HG03139 (cell line): ENCODE measurements around the gene MB21D2.
"Not testable (repeated sequence)": the region's sequence is repeated elsewhere in the genome, so short reads cannot be mapped to it uniquely, and the experiment has no call there.

Source experiments
- ATAC-seq: cut with Tn5 transposase; IDR thresholded peaks from one replicate; pipeline ENCODE4 v1.9.1; 2021; ENCODE audit not compliant: unreplicated experiment

The MB21D2 gene

GRCh38 chr3:192812743-192813383 is 104.8 kb downstream of the MB21D2 start:
- no peak for ATAC-seq

DNA sequence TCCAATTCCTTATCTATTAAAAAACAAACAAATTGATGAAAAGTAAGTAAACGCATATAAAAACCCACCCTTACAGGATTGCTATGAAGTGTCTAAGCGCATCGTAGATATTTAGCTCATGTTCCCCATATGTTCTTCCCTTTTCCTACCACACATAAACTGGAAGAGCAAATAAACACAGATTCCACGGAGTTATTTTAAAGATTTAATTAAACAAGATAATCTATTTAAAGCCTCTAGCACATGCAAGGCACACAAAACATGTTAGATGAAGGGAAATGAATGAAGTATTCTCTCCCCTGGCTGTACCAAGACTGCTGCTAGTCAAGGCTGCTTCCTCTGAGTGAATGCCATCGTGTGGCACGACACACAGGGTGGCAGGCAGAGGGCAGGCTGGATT is 111.9 kb downstream of the MB21D2 start:
- no peak for ATAC-seq

DNA sequence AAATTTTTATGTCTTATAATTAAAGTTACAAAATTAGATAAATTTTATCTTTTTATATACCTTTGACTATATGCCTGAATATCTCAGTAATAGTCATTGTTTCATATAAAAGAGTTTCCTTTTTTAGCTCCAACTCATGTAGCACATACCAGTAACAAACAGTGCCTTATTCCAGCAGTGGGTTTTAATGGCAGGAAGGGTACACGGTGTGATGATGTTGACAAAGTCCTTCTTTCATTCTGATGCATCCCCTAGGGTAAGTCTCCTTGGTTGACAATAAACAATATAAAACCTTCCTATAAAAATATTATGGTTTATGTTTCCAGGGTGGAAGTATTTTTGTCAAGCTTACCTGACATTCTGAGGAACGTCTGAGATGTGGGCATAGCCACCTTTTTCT is 113.2 kb downstream of the MB21D2 start:
- ATAC-seq = no peak

DNA sequence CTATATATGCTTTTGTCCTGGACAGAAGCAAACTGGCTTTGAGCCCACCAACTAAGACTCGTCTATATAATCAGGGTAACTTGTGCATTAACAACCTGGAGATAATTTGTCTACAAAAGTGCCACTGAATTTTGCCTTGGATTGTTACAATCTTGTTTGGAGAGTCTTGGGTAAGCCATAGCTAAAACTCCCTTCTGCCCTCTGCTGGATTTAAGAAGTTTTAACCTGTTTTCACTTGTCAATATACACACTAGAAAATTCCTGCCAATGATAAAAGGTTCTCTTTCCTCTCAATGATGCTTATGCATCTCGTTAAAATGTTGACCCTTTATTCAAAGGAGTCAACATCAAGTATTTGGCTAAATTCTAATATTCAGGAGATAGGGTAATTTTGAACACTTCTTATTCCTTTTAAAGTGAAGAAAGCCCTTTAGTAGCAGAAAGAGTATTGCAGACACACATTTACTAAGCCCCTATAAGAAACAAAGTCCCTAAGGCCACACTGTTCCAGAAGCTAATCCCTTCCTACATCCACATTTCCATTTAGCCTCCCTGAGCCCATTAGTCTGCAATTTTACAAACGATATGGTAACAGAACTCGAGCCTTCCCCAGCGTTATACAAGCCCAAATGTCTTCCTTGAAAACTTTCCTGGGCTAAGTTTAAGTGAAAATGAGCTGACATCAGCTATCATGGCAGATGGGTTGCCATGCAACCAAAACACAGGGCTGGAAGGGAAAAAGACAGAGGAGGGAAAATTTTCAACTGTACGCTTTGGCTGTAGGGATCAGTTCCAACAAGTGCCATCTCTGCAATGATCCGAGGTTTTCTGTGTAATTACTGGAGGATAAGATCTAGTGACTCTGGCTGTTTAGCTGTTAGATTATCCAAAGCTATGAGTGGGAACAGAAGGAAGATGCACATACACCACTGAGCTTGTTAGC is 114.4 kb downstream of the MB21D2 start:
- no peak for ATAC-seq

GRCh38 chr3:192801985-192802384 is 115.7 kb downstream of the MB21D2 start:
- no peak for ATAC-seq

GRCh38 chr3:192799721-192800120 is 117.9 kb downstream of the MB21D2 start:
- no peak for ATAC-seq

DNA sequence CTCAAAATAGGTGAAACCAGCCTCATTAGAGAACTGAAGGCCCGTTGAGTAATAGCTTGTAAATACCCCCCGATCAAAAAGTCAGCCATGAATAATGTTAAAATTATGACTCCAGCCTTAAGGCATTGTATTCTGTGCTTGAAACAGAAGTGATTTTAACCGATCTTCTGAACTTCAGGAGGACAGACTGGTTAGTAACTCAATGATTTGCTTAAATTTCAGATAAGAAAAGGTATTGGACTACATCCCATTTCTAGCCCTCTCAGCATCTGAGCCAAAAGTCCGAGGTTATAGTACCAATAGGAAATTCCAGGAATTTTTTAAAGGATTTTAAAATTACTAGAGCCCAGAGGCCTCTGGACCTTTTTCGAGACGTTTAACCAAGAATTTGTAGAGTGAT is 122.6 kb downstream of the MB21D2 start:
- no peak for ATAC-seq

DNA sequence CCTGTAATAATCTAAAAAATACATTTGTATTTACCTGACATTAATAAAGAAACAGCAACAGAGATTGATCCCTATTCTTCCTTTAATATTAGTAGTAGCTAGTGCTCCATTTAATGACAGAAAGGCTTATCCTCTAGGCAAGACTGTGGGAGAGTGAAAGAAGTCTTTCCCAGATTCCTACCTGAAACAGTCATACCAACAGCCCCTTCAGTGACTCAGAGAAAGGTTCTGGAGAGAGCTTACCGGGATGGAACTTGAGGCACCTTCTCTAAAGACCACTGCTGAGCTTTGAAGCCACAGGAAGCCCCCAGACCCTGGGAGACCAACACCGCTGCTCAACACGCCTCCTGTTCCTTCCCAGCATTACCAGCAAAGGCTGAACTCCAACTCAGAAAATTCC is 123.4 kb downstream of the MB21D2 start:
- ATAC-seq = no peak

DNA sequence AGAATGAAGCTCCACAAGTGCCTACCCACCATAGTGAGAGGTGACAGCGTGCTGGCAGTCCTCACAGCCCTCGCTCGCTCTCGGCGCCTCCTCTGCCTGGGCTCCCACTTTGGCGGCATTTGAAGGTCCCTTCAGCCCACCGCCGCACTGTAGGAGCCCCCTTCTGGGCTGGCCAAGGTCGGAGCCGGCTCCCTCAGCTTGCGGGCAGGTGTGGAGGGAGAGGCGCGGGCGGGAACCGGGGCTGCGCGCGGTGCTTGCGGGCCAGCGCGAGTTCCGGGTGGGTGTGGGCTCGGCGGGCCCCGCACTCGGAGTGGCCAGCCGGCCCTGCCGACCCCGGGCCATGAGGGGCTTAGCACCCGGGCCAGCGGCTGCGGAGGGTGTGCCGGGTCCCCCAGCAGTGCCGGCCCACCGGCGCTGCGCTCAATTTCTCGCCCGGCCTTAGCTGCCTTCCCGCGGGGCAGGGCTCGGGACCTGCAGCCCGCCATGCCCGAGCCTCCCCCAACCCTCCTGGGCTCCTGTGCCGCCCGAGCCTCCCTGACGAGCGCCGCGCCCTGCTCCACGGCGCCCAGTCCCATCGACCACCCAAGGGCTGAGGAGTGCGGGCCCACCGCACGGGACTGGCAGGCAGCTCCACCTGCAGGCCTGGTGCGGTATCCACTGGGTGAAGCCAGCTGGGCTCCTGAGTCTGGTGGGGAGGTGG is 128.7 kb downstream of the MB21D2 start:
- not testable (repeated sequence) for ATAC-seq

DNA sequence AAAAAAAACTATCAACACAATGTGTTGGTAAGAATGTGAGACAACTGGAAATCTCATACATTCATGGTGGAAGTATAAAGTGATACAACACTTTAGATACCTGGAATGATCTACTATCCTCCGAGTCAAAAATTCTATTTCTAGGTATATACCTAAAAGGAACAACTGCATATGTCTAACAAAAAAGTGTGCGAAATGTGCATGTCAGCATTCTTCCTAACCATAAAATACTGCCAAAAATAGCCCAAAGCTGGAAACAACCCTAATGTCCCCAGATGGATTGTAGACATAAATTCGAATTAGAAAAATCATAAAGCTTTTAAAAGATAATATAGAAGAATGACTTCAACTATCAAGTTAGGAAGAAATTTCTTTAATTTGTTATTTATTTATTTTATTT is 139.1 kb downstream of the MB21D2 start:
- ATAC-seq = no peak

DNA sequence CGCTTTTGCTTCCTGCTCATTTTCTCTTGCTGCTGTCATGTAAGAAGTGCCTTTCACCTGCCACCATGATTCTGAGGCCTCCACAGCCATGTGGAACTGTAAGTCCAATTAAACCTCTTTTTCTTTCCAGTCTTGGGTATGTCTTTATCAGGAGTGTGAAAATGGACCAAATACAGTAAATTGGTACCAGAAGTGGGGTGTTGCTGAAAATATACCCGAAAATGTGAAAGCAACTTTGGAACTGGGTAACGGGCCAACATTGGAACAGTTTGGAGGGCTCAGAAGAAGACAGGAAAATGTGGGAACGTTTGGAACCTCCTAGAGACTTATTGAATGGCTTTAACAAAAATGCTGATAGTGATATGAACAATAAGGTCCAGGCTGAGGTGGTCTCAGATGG is 143.3 kb downstream of the MB21D2 start:
- not testable (repeated sequence) for ATAC-seq

DNA sequence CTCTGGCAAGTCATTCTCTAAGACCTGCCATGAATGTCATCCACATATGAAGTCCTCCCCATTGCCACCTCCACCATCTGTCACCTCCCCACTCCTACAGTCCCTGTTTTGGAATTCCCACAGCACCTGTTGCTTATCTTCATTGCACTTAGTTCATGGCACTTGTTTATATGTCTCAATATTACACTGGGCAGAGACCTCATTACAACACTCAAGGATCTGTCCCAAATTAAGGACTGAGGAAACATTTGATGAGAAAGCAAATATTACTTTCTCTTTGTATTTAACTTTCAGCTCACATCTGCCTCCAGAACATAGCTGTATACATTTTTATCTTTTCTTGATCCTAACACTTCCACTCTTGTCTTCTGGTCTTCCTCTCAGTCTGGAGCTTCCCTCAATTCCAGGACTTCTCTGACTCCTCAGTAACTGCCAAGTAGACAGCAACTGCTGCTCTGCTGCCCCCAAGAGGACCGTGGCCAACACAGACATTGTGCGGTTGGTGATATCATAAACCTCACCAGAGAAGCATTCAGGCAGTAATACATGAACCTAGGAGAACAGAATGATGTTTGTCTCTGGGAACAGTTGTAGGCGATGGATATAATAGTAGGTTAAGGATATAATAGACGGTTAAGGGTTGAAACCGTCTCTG is 145.3 kb downstream of the MB21D2 start:
- ATAC-seq = no peak

DNA sequence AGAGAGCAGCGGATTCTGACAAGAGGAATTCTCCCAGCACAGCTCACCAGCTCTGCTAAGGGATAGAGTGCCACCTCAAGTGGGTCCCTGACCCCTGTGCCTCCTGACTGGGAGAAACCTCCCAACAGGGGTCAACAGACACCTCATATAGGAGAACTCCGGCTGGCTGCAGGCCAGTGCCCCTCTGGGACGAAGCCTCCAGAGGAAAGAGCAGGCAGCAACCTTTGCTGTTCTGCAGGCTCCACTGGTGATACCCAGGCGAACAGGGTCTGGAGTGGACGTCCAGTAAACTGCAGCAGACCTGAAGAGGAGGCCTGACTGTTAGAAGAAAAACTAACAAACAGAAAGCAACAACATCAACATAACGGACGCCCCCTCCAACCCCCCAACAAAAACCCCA is 159.0 kb downstream of the MB21D2 start:
- ATAC-seq = no peak

DNA sequence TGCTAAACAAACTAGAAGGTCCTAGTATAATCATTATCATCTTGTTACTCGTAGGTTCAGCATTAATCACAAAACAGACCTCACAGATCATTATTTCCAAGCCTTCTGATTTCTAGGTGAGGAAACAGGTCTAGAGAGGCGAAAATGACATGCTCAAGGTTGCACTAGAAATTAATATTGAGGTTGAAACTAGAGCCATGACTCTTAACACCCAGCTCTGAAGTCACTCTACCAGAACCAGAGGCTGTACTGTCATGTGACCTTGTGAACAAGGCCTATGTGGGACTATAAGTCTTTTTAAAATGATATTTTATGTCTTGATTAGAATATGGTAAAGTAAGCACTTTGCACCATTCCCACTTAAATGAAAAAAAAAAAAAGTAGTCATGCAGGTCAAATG is 166.5 kb downstream of the MB21D2 start:
- ATAC-seq = no peak

DNA sequence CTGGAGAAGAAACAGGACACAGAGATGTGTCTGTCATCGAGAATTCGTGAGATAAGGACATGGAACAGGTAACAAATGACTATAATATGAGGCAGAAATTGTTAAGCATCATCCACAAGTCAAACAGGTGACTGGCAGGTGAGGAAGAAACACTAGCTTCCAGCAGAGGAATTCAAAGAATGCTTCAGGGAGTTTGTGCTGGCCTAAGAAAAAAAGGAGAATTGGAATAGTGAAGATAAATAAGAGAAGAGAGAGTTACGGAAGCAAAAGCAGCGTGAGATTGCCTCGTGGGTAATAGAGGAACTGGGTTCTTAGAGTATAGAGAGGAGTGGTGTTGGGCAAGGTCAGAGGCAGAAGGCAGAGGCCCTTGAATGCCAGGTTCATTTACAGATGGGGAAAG is 167.5 kb downstream of the MB21D2 start:
- ATAC-seq = no peak

- no peak for ATAC-seq
Measured at GRCh38 chr3:192747746-192748145, 169.9 kb downstream of the MB21D2 start.

DNA sequence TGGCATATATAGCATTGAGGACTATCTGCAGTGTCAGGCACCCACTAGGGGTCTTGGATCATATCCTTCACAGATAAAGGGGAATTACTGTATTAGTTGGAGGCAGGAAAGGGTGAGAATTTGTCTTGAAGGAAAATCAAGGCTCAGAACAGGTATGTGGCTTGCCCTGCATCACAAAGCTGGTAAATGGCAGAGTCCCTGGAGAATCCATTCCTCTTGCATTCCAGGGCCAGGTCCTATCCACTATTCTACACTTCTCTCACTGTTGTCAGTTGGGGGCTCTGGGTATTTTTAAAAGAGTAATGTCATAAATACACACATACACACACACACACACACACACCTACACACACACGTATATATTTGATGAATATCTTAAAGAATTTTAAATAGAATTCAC is 170.5 kb downstream of the MB21D2 start:
- no peak for ATAC-seq
